WTC11 (cell line): ENCODE results near the gene COX6A1. TPM values are rescaled to one million over a fixed set of nuclear protein-coding genes. Genes with fewer than 3 reads are reported as not detected.

Experiments
- ATAC-seq: fragments of 200-7000 bp; cut with Tn5 transposase; 2 replicates; pipeline ENCODE4 v1.10.0; 2021; ENCODE audit warnings: mild to moderate bottlenecking, moderate library complexity
- CTCF ChIA-PET: fragments of 300-600 bp; sonication (Branson Sonifier 250); formaldehyde crosslinking; loops from one replicate; lab custom pipeline; 2021; ENCODE audit warnings: antibody characterized with exemption; lab: Charles Lee
- POLR2A ChIA-PET: fragments of 350-600 bp; sonication (Branson Sonifier 250); formaldehyde crosslinking; loops from one replicate; lab custom pipeline; 2021; ENCODE audit warnings: antibody characterized with exemption; lab: Charles Lee
- DNase-seq: peaks from one replicate; pipeline ENCODE4 v3.0.0; 2021; ENCODE audit warnings: low spot score
- H3K27ac Mint-ChIP-seq: 2 replicates; pipeline ENCODE4 v1.8.0; 2021; ENCODE audit warnings: mixed read lengths
- H3K27me3 Mint-ChIP-seq: 2 replicates; pipeline ENCODE4 v1.8.0; 2021; ENCODE audit warnings: low read depth, mild to moderate bottlenecking, moderate library complexity, mixed read lengths
- H3K36me3 Mint-ChIP-seq: 2 replicates; pipeline ENCODE4 v1.8.0; 2021; ENCODE audit warnings: mixed read lengths
- H3K4me1 Mint-ChIP-seq: 2 replicates; pipeline ENCODE4 v1.8.0; 2022; ENCODE audit warnings: mixed read lengths
- H3K4me3 Mint-ChIP-seq: 2 replicates; pipeline ENCODE4 v1.8.0; 2021; ENCODE audit warnings: mild to moderate bottlenecking, moderate library complexity, mixed read lengths
- H3K9me3 Mint-ChIP-seq: 2 replicates; pipeline ENCODE4 v1.8.0; 2021; ENCODE audit warnings: mixed read lengths
- ARID4B ChIP-seq: sonication (generic); formaldehyde crosslinking; IDR thresholded peaks from 2 replicates; pipeline ENCODE4 v1.8.0; 2023; ENCODE audit warnings: missing genetic modification reagents, mild to moderate bottlenecking, borderline replicate concordance
- CREB1 ChIP-seq: sonication (generic); formaldehyde crosslinking; IDR thresholded peaks from 2 replicates; pipeline ENCODE4 v1.8.0; 2023; ENCODE audit warnings: mild to moderate bottlenecking, missing genetic modification reagents
- ESRRA ChIP-seq: sonication (generic); formaldehyde crosslinking; IDR thresholded peaks from 2 replicates; pipeline ENCODE4 v1.8.1; 2022; ENCODE audit warnings: mild to moderate bottlenecking, missing genetic modification reagents, borderline replicate concordance
- GTF2I ChIP-seq: fragments of 250-450 bp; sonication (Bioruptor Pico); conservative IDR thresholded peaks from 2 replicates; pipeline ENCODE4 v1.4.0; 2021; ENCODE audit warnings: mild to moderate bottlenecking
- HMGA2 ChIP-seq: fragments of 250-450 bp; sonication (Bioruptor Pico); IDR thresholded peaks from 2 replicates; pipeline ENCODE4 v1.4.0; 2021; ENCODE audit warnings: mild to moderate bottlenecking, moderate library complexity
- NFE2L1 ChIP-seq: sonication (generic); formaldehyde crosslinking; IDR thresholded peaks from 2 replicates; pipeline ENCODE4 v1.8.1; 2023; ENCODE audit warnings: missing genetic modification reagents
- NR1H2 ChIP-seq: sonication (generic); formaldehyde crosslinking; IDR thresholded peaks from 2 replicates; pipeline ENCODE4 v1.9.0; 2021; ENCODE audit warnings: mild to moderate bottlenecking, moderate library complexity, missing genetic modification reagents
- NR3C1 ChIP-seq: sonication (generic); formaldehyde crosslinking; conservative IDR thresholded peaks from 2 replicates; pipeline ENCODE4 v1.8.1; 2023; ENCODE audit warnings: low read depth, mild to moderate bottlenecking, missing genetic modification reagents
- PRRX2 ChIP-seq: fragments of 250-450 bp; sonication (Bioruptor Pico); IDR thresholded peaks from 2 replicates; pipeline ENCODE4 v1.8.0; 2021; ENCODE audit warnings: mild to moderate bottlenecking
- SP1 ChIP-seq: sonication (generic); formaldehyde crosslinking; conservative IDR thresholded peaks from 2 replicates; pipeline ENCODE4 v1.8.1; 2022; ENCODE audit warnings: missing genetic modification reagents
- TCF7 ChIP-seq: sonication (generic); formaldehyde crosslinking; IDR thresholded peaks from 2 replicates; pipeline ENCODE4 v1.8.0; 2022; ENCODE audit warnings: mild to moderate bottlenecking, low read depth, missing genetic modification reagents, moderate library complexity
- ZBTB21 ChIP-seq: sonication (generic); formaldehyde crosslinking; IDR thresholded peaks from 2 replicates; pipeline ENCODE4 v1.8.1; 2023; ENCODE audit warnings: mild to moderate bottlenecking, missing genetic modification reagents, borderline replicate concordance
- ZBTB43 ChIP-seq: sonication (generic); formaldehyde crosslinking; IDR thresholded peaks from 2 replicates; pipeline ENCODE4 v1.8.1; 2023; ENCODE audit warnings: mild to moderate bottlenecking, missing genetic modification reagents
- ZMAT4 ChIP-seq: fragments of 250-450 bp; sonication (Bioruptor Pico); IDR thresholded peaks from 2 replicates; pipeline ENCODE4 v1.9.0; 2021; ENCODE audit warnings: mild to moderate bottlenecking
- ZNF121 ChIP-seq: sonication (generic); formaldehyde crosslinking; IDR thresholded peaks from 2 replicates; pipeline ENCODE4 v1.8.0; 2023; ENCODE audit warnings: missing genetic modification reagents
- ZNF138 ChIP-seq: sonication (generic); formaldehyde crosslinking; conservative IDR thresholded peaks from 2 replicates; pipeline ENCODE4 v1.8.1; 2022; ENCODE audit warnings: mild to moderate bottlenecking, moderate library complexity, missing genetic modification reagents
- ZNF396 ChIP-seq: fragments of 250-450 bp; sonication (Bioruptor Pico); IDR thresholded peaks from 2 replicates; pipeline ENCODE4 v1.8.0; 2021; ENCODE audit warnings: mild to moderate bottlenecking, moderate library complexity, borderline replicate concordance
- ZNF416 ChIP-seq: fragments of 250-450 bp; sonication (Bioruptor Pico); IDR thresholded peaks from 2 replicates; pipeline ENCODE4 v1.9.0; 2021; ENCODE audit warnings: mild to moderate bottlenecking, inconsistent platforms
- total RNA-seq: library from RNA; stranded (reverse); gene quantifications from 3 replicates; pipeline ENCODE4 v1.2.3, GENCODE V29; 2021
- TF ChIP-seq, protein P1 (sequence below): fragments of 250-450 bp; sonication (Bioruptor Pico); IDR thresholded peaks from 2 replicates; pipeline ENCODE4 v1.9.0; 2021; ENCODE audit warnings: mild to moderate bottlenecking, borderline replicate concordance
- TF ChIP-seq, protein P2 (sequence below): sonication (generic); formaldehyde crosslinking; IDR thresholded peaks from 2 replicates; pipeline ENCODE4 v1.8.0; 2023; ENCODE audit warnings: mild to moderate bottlenecking, missing genetic modification reagents
- TF ChIP-seq, protein P3 (sequence below): sonication (generic); formaldehyde crosslinking; IDR thresholded peaks from 2 replicates; pipeline ENCODE4 v1.8.1; 2023; ENCODE audit warnings: mild to moderate bottlenecking, missing genetic modification reagents

COX6A1 gene
- total RNA-seq, 1 experiment from 2014 or later: 573 TPM

- Mint-ChIP-seq H3K4me1 (no peaks in the 10 kb centered on the region), H3K36me3 (no peaks in the 10 kb centered on the region), H3K27ac (no peak overlapping the region), H3K4me3 (no peak overlapping the region), H3K27me3 (no peaks in the 10 kb centered on the region), H3K9me3 (no peaks in the 10 kb centered on the region)
- TF ChIP-seq ZNF138 (CRISPR knock-in tag) (no peak), TCF7 (CRISPR knock-in tag) (no peak), ZNF396 (CRISPR knock-in tag) (no peak), GTF2I (CRISPR knock-in tag) (no peak), NR1H2 (CRISPR knock-in tag) (no peak), ZMAT4 (CRISPR knock-in tag) (no peak), NR3C1 (CRISPR knock-in tag) (no peak), ZNF121 (CRISPR knock-in tag) (no peak), HMGA2 (no peak), SP1 (CRISPR knock-in tag) (no peak), ZNF416 (no peak), PRRX2 (CRISPR knock-in tag) (no peak)
- TF ChIP-seq, protein P1, sequence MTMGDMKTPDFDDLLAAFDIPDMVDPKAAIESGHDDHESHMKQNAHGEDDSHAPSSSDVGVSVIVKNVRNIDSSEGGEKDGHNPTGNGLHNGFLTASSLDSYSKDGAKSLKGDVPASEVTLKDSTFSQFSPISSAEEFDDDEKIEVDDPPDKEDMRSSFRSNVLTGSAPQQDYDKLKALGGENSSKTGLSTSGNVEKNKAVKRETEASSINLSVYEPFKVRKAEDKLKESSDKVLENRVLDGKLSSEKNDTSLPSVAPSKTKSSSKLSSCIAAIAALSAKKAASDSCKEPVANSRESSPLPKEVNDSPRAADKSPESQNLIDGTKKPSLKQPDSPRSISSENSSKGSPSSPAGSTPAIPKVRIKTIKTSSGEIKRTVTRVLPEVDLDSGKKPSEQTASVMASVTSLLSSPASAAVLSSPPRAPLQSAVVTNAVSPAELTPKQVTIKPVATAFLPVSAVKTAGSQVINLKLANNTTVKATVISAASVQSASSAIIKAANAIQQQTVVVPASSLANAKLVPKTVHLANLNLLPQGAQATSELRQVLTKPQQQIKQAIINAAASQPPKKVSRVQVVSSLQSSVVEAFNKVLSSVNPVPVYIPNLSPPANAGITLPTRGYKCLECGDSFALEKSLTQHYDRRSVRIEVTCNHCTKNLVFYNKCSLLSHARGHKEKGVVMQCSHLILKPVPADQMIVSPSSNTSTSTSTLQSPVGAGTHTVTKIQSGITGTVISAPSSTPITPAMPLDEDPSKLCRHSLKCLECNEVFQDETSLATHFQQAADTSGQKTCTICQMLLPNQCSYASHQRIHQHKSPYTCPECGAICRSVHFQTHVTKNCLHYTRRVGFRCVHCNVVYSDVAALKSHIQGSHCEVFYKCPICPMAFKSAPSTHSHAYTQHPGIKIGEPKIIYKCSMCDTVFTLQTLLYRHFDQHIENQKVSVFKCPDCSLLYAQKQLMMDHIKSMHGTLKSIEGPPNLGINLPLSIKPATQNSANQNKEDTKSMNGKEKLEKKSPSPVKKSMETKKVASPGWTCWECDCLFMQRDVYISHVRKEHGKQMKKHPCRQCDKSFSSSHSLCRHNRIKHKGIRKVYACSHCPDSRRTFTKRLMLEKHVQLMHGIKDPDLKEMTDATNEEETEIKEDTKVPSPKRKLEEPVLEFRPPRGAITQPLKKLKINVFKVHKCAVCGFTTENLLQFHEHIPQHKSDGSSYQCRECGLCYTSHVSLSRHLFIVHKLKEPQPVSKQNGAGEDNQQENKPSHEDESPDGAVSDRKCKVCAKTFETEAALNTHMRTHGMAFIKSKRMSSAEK (CRISPR knock-in tag): no peak
- TF ChIP-seq, protein P2, sequence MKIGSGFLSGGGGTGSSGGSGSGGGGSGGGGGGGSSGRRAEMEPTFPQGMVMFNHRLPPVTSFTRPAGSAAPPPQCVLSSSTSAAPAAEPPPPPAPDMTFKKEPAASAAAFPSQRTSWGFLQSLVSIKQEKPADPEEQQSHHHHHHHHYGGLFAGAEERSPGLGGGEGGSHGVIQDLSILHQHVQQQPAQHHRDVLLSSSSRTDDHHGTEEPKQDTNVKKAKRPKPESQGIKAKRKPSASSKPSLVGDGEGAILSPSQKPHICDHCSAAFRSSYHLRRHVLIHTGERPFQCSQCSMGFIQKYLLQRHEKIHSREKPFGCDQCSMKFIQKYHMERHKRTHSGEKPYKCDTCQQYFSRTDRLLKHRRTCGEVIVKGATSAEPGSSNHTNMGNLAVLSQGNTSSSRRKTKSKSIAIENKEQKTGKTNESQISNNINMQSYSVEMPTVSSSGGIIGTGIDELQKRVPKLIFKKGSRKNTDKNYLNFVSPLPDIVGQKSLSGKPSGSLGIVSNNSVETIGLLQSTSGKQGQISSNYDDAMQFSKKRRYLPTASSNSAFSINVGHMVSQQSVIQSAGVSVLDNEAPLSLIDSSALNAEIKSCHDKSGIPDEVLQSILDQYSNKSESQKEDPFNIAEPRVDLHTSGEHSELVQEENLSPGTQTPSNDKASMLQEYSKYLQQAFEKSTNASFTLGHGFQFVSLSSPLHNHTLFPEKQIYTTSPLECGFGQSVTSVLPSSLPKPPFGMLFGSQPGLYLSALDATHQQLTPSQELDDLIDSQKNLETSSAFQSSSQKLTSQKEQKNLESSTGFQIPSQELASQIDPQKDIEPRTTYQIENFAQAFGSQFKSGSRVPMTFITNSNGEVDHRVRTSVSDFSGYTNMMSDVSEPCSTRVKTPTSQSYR: no peak
- TF ChIP-seq, protein P3, sequence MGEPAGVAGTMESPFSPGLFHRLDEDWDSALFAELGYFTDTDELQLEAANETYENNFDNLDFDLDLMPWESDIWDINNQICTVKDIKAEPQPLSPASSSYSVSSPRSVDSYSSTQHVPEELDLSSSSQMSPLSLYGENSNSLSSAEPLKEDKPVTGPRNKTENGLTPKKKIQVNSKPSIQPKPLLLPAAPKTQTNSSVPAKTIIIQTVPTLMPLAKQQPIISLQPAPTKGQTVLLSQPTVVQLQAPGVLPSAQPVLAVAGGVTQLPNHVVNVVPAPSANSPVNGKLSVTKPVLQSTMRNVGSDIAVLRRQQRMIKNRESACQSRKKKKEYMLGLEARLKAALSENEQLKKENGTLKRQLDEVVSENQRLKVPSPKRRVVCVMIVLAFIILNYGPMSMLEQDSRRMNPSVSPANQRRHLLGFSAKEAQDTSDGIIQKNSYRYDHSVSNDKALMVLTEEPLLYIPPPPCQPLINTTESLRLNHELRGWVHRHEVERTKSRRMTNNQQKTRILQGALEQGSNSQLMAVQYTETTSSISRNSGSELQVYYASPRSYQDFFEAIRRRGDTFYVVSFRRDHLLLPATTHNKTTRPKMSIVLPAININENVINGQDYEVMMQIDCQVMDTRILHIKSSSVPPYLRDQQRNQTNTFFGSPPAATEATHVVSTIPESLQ (CRISPR knock-in tag): no peak
- DNase-seq (no peak), ATAC-seq (no peak)
- ChIA-PET CTCF (interaction anchor here (1.0 to 1.9 kb wide), 3 partner anchors 13 to 58 kb away, joined by 3 to 4 read pairs (median 4); no protein-coding TSS in a partner anchor), POLR2A (no interaction called here)
These were observed 50.2 kb downstream of the COX6A1 start for GRCh38 chr12:120488057-120488640.

DNA sequence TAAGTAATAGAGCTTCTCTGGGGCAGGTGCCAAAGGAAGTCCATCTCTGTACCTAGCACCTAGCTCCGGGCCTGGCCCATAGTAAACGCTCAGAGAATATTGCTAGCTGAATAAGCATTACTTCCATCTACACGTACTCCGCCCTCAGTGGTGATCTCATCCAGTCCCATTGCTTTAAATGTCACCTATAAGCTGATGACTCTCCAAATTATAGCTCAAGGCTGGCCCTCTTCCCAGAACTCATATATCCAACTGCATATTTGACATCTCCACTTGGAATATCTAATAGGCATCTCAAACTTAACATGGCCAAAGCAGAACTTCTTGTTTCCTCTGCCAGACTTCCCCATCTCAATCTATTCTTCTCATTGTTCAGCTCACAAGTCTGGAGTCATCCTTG, 51.1 kb downstream of the COX6A1 start:
- ATAC-seq: no peak
- CTCF ChIA-PET: interaction anchor here (1.1 to 1.9 kb wide), 2 partner anchors 14 to 23 kb away, joined by 4 read pairs; no protein-coding TSS in a partner anchor
- TF ChIP-seq ESRRA (CRISPR knock-in tag) (no peak), ZBTB21 (CRISPR knock-in tag) (no peak), NFE2L1 (no peak), ARID4B (CRISPR knock-in tag) (no peak), ZBTB43 (CRISPR knock-in tag) (no peak), CREB1 (no peak)

More for the DNA sequence above, 51.1 kb downstream of the COX6A1 start:
- no peaks in the 10 kb centered on the region for H3K9me3 Mint-ChIP-seq
- DNase-seq: no peak
- H3K27ac Mint-ChIP-seq: 0 out of 2 replicates have a peak overlapping the region, but pooled peaks have one; percentile 0
- H3K4me3 Mint-ChIP-seq: no peak overlapping the region
- POLR2A ChIA-PET: no interaction called here
- H3K27me3 Mint-ChIP-seq: no peaks in the 10 kb centered on the region
- H3K36me3 Mint-ChIP-seq: no peaks in the 10 kb centered on the region
- no peaks in the 10 kb centered on the region for H3K4me1 Mint-ChIP-seq
